Measurements from ENCODE around the gene EXOC3L4. TPM values are rescaled to one million over a fixed set of nuclear protein-coding genes. Genes with fewer than 3 reads are reported as not detected.

Gene EXOC3L4
- total RNA-seq, 1 experiment from 2014 or later = not detected

DNA sequence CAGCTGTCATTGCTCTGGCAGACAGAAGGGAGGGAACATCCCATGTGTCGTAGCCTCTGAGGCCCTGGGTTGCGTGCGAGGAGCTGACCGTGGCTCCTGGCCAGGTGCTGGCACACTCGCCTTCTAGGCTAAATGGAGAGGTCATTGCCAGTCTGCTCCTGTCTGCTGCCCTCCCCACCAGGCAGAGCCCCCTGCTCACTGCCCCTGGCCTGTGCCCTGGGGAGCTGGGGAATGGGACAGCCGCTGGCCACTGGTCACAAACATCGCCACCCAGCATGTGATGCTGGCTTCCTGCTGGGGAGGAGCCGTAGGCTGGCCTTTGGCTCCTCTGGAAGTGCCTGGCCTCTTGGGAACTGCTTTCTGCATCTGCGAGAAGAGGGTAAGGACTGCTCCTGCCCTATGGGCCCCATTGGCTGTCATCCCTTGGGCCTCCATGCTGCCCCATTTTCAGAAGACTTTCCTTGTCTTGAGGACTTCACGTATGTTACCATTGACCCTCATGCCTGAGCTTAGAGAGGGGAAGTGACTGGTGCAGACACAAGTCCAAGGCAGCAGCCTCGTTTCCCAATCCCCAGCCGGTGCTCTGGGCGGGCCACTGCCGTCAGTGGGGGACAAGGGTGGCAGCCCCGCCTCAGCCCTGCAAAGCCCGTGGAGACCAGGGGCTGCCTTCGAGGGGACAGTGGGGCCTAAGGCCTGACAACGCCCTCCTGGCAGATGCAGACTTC, 26.8 kb downstream of the EXOC3L4 start:
- Histone ChIP-seq H3K4me2 (ENCODE audit: low read length) (no peak overlapping the region), H3K36me3 (ENCODE audit: control insufficient read depth in 1 of 2, insufficient read depth in 2 of 2, low read length in 2 of 2) (no peaks in the 10 kb centered on the region), H3K4me3 (replicated peaks in 1 of 2; ENCODE audit: low read depth in 1 of 2, low read length in 2 of 2) (no peak overlapping the region), H2AFZ (ENCODE audit: low read depth, low read length, poor library complexity, severe bottlenecking) (no peak overlapping the region), H3K79me2 (ENCODE audit: insufficient read depth, low read length) (peaks cover 10% of the 10 kb centered on the region; the same call in 1 of the 2 replicates), H3K9ac (ENCODE audit: low read length) (no peak overlapping the region), H3K27me3 (ENCODE audit: insufficient read depth, low read length) (no peaks in the 10 kb centered on the region), H3K9me2 (ENCODE audit: insufficient read depth) (no peaks in the 10 kb centered on the region), H3K9me3 (ENCODE audit: control insufficient read depth in 1 of 2, insufficient read depth in 1 of 2, low read depth in 1 of 2, low read length in 2 of 2) (no peaks in the 10 kb centered on the region), H3K4me1 (ENCODE audit: control insufficient read depth in 1 of 2, insufficient read depth in 2 of 2, low read length in 2 of 2) (peaks cover 21 to 35% of the 10 kb centered on the region in 2 experiments), H3K27ac (ENCODE audit: low read depth, low read length) (peak overlapping the region; percentile 39; the same call in 1 of the 2 replicates), H4K20me1 (ENCODE audit: insufficient read depth) (no peaks in the 10 kb centered on the region)
- intact Hi-C loops (cut with micrococcal nuclease) = no loop called here
- POLR2A ChIA-PET = no interaction called here
- no TSS peak for BruUV-seq (replicated peaks)
- RAD21 ChIA-PET (ENCODE audit: low non-redundant PET in 1 of 2, low total read pairs in 2 of 2, uncharacterized antibody in 2 of 2, unreplicated experiment in 2 of 2) = no interaction called here
- DNase-seq (ENCODE audit: low read depth, low spot score) (no peak), ATAC-seq (no peak)
- TF ChIP-seq FOSL1 (IDR thresholded peaks at IDR 0.05; ENCODE audit: low read depth) (no peak), CBX3 (IDR thresholded peaks at IDR 0.05; ENCODE audit: low read depth) (no peak), SIN3A (IDR thresholded peaks at IDR 0.05; ENCODE audit: low read depth) (no peak), EZH2phosphoT487 (IDR thresholded peaks at IDR 0.05; ENCODE audit: borderline replicate concordance) (no peak), RAD21 (IDR thresholded peaks at IDR 0.05; ENCODE audit: low read depth) (no peak), CEBPB (IDR thresholded peaks at IDR 0.05; ENCODE audit: low read depth) (no peak), EZH2 (IDR thresholded peaks at IDR 0.05) (no peak)
- TF ChIP-seq, protein P1, sequence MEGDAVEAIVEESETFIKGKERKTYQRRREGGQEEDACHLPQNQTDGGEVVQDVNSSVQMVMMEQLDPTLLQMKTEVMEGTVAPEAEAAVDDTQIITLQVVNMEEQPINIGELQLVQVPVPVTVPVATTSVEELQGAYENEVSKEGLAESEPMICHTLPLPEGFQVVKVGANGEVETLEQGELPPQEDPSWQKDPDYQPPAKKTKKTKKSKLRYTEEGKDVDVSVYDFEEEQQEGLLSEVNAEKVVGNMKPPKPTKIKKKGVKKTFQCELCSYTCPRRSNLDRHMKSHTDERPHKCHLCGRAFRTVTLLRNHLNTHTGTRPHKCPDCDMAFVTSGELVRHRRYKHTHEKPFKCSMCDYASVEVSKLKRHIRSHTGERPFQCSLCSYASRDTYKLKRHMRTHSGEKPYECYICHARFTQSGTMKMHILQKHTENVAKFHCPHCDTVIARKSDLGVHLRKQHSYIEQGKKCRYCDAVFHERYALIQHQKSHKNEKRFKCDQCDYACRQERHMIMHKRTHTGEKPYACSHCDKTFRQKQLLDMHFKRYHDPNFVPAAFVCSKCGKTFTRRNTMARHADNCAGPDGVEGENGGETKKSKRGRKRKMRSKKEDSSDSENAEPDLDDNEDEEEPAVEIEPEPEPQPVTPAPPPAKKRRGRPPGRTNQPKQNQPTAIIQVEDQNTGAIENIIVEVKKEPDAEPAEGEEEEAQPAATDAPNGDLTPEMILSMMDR (IDR thresholded peaks at IDR 0.05 in 2 of 3, conservative IDR thresholded peaks at IDR 0.05 in 1 of 3; ENCODE audit: borderline replicate concordance in 1 of 3, insufficient read depth in 1 of 3, low read depth in 2 of 3, low read length in 2 of 3) = no peak
- CTCF ChIA-PET = no interaction called here

All from HCT116 (cell line).